Measurements from ENCODE around the gene SH3GL1. TPM values are rescaled to one million over a fixed set of nuclear protein-coding genes. Genes with fewer than 3 reads are reported as not detected.
A peak's percentile ranks its signal among the peaks of the same experiment; 100 is the strongest.
"Not testable (repeated sequence)": the region's sequence is repeated elsewhere in the genome, so short reads cannot be mapped to it uniquely, and the experiment has no call there.

SH3GL1 gene
- total RNA-seq, 2 experiments from 2014 or later = 40.3 to 41.1 TPM

DNA sequence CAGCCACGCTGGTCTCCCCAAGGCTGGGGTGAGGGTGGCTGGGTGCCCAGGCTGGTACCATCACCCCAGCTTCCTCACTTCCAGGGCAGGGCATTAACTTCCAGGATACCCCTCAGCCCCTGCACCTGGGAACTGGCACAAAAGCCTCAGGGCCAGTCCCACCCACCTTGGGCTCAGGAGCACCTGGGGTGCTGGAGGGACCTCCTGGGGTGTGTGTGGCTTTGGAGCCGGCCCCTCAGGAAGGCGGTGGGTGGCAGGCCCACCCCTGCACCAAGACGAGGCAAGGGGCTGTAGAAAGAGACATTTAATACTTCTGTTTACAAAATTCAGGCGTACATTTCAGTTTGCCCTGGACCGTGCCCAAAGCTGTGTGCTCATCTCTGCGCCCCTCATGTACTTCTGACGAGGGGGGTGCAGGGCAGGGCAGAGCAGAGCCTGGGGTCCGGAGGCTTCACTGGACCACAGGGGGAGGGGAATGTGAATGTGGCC lies 40.2 kb downstream of the SH3GL1 start:
- H3K4me3 Mint-ChIP-seq = no peak overlapping the region
- no peaks in the 10 kb centered on the region for H3K36me3 Mint-ChIP-seq
- no peak for DNase-seq
- no peak overlapping the region for H3K27ac Mint-ChIP-seq
- no peaks in the 10 kb centered on the region for H3K9me3 Mint-ChIP-seq
- no peaks in the 10 kb centered on the region for H3K4me1 Mint-ChIP-seq
- H3K27me3 Mint-ChIP-seq = no peaks in the 10 kb centered on the region

DNA sequence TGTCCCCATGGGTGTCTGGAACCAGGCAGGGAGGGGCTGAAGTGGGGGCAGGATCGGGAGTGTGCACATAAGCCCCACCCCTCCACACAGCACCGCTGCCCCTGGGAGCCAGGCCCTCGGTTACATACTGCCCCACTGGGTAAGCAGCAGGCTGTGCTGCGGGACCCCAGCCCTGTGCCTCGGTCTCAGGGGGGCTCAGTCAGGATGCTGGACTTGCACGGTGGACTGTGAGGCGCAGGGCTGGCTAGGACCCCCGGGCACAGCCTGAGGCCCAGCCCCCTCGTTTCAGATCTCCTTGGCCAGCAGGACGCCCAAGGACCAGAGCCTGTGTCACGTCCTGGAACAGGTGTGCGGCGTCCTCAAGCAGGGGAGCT lies 40.7 kb downstream of the SH3GL1 start:
- no peaks in the 10 kb centered on the region for H3K36me3 Mint-ChIP-seq

DNA sequence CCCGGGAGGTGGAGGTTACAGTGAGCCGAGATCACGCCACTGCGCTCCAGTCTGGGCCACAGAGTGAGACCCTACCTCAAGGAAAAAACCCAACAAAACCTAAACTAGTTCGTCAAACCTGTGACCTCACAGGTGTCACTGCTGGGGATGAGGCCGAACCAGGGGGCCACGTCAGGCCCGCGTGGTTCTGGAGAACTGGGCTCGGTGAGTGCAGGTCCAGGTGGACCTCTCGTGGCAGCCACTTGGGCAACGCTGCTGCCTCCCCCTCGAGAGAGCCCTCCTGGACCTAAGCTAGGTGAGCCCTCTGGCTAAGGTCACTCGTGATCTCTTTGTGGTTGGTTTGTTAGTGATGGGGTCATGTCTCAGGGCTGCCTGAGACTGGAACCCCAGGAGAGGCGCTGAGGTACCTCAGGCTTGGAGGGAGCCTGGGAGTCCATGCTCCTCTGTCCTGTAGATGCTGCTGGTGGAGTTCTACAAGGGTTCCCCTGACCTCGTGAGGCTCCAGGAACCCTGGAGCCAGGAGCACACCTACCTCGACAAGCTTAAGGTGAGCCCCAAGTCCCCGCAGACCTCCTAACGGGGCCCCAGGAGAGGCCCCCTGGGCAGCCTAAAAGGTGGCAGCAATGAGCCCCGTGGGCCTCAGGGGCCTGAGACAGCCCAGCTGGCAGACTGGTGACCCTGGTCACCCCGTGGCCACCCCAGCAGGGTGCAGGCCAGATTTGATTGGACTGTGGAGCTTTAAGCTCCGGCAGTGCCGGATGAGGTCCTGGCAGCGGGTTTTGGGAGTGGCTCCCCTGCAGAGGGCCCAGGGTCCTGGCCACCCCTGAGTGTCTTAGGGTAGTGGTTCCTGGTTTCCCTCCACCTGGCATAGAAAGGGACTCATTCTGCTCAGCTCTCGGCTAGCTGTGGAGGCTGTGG lies 41.4 kb downstream of the SH3GL1 start:
- Mint-ChIP-seq H3K9me3 (no peaks in the 10 kb centered on the region), H3K36me3 (peaks cover 1% of the 10 kb centered on the region)

More for the DNA sequence above, 40.7 kb downstream of the SH3GL1 start:
- Mint-ChIP-seq H3K4me3 (no peak overlapping the region), H3K4me1 (no peaks in the 10 kb centered on the region), H3K27ac (no peak overlapping the region), H3K27me3 (no peaks in the 10 kb centered on the region), H3K9me3 (no peaks in the 10 kb centered on the region)
- no peak for DNase-seq

DNA sequence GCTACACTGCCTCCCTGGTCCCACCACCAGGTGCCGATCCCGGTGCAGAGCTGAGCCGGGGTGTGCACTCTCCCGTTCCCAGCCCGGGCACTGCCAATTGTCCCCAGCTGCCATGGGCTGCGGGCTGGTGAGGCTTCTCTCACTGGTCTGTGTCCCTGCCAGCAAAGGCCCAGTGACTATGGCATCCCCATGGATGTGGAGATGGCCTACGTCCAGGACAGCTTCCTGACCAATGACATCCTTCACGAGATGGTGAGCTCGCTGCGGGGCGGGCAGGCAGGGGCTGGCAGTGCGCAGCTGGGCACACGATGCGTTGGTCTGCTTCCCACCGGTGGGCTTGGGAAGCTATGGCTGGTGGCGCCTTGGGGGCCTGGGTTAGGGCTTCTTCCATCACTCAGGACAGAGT lies 42.4 kb downstream of the SH3GL1 start:
- Mint-ChIP-seq H3K27ac (peak overlapping the region; percentile 34), H3K9me3 (no peaks in the 10 kb centered on the region), H3K4me3 (no peak overlapping the region), H3K36me3 (peaks cover 1% of the 10 kb centered on the region), H3K4me1 (no peaks in the 10 kb centered on the region), H3K27me3 (no peaks in the 10 kb centered on the region)
- no peak for DNase-seq

More for the DNA sequence above, 41.4 kb downstream of the SH3GL1 start:
- Mint-ChIP-seq H3K4me1 (no peaks in the 10 kb centered on the region), H3K27ac (no peak overlapping the region), H3K4me3 (no peak overlapping the region), H3K27me3 (no peaks in the 10 kb centered on the region)
- DNase-seq = no peak

DNA sequence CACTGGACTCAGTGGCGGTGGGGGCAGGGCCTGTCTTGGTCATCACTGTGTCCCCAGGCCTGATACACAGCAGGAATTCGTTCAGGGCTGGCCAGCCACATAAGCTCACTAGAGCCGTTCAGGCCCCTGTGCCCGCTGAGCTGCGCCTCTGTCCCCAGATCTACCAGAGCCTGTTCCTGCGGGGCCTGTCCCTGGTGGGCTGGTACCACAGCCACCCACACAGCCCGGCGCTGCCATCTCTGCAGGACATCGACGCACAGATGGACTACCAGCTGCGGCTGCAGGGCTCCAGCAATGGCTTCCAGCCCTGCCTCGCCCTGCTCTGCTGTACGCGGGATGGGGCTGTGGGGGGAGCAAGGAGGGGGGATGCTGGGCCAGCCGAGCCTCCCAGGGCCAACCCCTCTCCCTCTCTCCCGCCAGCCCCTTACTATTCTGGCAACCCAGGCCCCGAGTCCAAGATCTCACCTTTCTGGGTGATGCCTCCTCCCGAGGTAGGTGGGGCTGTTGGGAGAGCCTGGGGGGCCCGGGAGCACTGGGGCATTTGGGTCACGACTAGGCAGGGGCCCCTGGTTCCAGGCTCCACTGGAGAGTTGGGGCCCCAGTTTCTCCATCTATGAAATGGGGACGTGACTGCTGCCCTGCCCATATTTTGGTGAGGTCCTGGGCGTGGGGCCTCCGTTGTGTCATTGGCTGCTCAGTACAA lies 43.1 kb downstream of the SH3GL1 start:
- Mint-ChIP-seq H3K27ac (no peak overlapping the region), H3K36me3 (peaks cover 3% of the 10 kb centered on the region)

DNA sequence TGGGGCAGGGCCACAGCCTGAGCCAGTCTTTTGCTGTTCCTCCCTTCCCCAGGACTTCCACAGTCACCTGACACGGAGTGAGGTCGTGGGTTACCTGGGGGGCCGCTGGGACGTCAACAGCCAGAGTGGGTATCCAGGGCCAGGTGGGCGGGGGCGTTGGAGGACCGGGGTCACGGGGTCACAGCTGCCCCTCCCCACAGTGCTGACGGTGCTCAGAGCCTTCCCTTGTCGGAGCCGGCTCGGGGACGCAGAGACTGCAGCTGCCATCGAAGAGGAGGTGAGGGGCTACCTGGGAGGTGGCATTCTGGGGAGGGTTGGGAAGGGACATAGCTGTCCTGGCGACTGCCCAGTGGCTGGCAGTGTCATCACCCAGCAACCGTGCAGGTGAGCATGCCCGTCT lies 45.5 kb downstream of the SH3GL1 start:
- no peaks in the 10 kb centered on the region for H3K9me3 Mint-ChIP-seq
- H3K27ac Mint-ChIP-seq = no peak overlapping the region
- H3K36me3 Mint-ChIP-seq = peaks cover 3% of the 10 kb centered on the region
- no peaks in the 10 kb centered on the region for H3K27me3 Mint-ChIP-seq
- H3K4me1 Mint-ChIP-seq = no peaks in the 10 kb centered on the region
- no peak overlapping the region for H3K4me3 Mint-ChIP-seq
- DNase-seq = no peak

More for the DNA sequence above, 43.1 kb downstream of the SH3GL1 start:
- no peak for DNase-seq
- no peaks in the 10 kb centered on the region for H3K4me1 Mint-ChIP-seq
- no peaks in the 10 kb centered on the region for H3K9me3 Mint-ChIP-seq
- no peak overlapping the region for H3K4me3 Mint-ChIP-seq
- H3K27me3 Mint-ChIP-seq = no peaks in the 10 kb centered on the region

DNA sequence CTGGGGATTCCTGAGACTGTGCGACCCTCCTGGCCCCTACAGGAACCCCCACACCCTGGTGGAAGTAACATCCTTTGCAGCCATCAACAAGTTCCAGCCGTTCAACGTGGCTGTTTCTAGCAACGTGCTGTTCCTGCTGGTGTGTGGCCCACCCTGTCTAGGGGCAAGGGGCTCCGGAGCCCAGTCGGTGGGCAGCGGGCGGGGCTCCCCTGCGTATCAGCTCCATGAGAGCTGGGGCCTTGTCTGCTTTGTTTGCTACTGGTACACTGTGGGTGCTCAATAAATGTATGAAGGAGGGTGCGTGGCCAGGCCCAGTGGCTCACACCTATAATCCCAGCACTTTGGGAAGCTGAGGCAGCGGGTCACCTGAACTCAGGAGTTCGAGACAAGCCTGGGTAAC lies 46.1 kb downstream of the SH3GL1 start:
- Mint-ChIP-seq H3K4me3 (no peak overlapping the region), H3K27me3 (no peaks in the 10 kb centered on the region), H3K4me1 (no peaks in the 10 kb centered on the region), H3K27ac (no peak overlapping the region), H3K9me3 (no peaks in the 10 kb centered on the region), H3K36me3 (peaks cover 3% of the 10 kb centered on the region)
- DNase-seq = no peak

DNA sequence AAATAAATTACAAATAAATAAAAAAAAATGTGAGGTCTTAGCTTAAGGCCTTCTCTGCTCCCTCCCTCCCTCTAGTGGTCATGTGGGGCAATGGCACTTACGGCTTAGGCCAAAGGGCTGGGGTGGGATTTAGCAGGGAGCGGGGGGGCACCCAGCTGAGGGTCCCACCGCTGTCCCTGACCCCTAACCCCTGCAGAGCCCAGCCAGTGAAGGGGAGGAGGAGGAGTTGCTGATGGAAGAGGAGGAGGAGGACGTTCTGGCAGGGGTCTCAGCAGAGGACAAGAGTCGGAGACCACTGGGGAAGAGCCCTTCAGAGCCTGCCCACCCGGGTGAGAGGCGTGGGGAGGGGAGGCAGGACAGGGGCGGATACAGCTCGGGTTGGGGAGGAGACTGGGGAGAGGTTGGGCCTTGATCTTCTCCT lies 47.6 kb downstream of the SH3GL1 start:
- H3K9me3 Mint-ChIP-seq = no peaks in the 10 kb centered on the region
- no peaks in the 10 kb centered on the region for H3K4me1 Mint-ChIP-seq
- H3K36me3 Mint-ChIP-seq = peaks cover 3% of the 10 kb centered on the region
- no peaks in the 10 kb centered on the region for H3K27me3 Mint-ChIP-seq
- H3K4me3 Mint-ChIP-seq = no peak overlapping the region
- peak; percentile 60 for DNase-seq
- peak overlapping the region; percentile 70 for H3K27ac Mint-ChIP-seq

DNA sequence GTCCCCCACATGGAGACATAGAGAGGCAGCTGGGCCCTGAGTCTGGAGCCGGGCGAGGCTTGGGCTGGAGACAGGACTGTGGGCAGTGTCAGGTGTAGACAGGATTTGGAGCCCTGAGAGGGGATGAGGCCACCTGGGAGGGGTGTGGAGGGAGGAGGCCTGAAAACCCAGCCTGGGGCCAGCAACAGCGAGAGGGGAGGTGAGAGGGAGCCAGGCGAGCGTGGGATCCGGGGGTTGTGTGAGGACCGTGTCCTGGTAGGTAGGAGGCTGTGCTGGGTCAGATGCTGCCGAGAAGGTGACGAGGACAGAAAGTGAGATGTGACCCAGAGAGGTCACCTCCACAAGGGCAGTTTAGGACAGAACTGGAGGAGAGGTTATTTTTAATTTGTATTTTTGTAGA lies 49.6 kb downstream of the SH3GL1 start:
- Mint-ChIP-seq H3K27ac (no peak overlapping the region), H3K9me3 (no peaks in the 10 kb centered on the region), H3K27me3 (no peaks in the 10 kb centered on the region), H3K4me1 (no peaks in the 10 kb centered on the region), H3K36me3 (peaks cover 10% of the 10 kb centered on the region), H3K4me3 (no peak overlapping the region)
- no peak for DNase-seq

DNA sequence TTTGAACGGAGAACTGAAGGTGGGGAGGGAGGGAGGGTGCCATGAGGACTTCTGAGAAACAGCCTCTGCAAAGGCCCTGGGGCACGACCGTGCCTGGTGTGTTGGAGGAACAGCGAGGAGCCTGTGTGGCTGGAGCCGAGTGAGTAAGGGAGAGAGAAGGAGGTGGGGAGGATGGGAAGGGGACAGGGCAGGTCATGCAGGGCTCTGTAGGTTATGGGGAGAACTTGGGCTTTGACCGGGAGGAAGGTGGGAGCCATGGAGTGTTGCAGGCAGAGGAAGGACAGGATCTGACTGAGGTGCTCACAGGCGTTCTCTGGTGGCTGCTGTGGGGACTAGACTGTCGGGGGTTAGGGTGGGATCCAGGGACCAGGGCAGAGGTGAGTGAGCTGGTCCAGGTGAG lies 50.2 kb downstream of the SH3GL1 start:
- Mint-ChIP-seq H3K36me3 (peaks cover 10% of the 10 kb centered on the region), H3K4me3 (no peak overlapping the region), H3K27ac (no peak overlapping the region), H3K9me3 (no peaks in the 10 kb centered on the region), H3K4me1 (peaks cover 4% of the 10 kb centered on the region), H3K27me3 (no peaks in the 10 kb centered on the region)
- no peak for DNase-seq

DNA sequence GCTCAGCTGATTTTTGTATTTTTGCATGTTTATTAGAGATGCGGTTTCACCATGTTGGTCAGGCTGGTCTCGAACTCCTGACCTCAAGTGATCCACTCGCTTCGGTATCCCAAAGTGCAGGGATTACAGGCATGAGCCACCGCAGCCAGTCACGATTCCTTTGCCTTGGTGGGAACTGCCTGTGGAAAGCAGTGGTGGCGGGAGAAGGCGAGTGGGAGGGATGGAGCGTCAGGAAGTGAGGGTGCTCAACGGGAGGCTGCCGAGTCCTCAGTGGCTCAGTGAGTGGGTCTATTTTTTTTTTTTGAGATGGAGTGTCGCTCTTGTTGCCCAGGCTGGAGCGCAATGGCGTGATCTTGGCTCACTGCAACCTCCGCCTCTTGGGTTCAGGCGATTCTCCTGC lies 51.1 kb downstream of the SH3GL1 start:
- peak overlapping the region; percentile 61 for H3K27ac Mint-ChIP-seq
- not testable (repeated sequence) for H3K9me3 Mint-ChIP-seq, H3K36me3 Mint-ChIP-seq, H3K4me3 Mint-ChIP-seq, H3K27me3 Mint-ChIP-seq, DNase-seq, H3K4me1 Mint-ChIP-seq

DNA sequence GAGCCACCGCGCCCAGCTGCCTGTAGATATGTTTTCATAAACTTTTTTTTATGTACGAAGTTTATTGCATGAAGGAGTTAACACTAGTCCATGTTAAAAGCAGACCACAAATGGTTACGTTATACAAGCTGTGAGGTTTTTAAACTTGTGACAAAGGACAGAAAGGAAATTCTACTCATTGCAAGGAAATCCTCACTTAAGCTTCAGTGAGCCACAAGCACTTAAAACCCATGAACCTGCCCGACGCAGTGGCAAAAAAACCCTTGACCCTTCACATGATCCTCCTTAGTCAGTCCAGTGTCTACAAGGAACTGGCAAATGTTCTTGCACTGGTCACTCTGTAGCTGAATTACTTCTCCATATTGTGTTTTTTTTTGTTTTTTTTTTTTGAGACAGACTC lies 52.8 kb downstream of the SH3GL1 start:
- no peak for DNase-seq
- no peaks in the 10 kb centered on the region for H3K27me3 Mint-ChIP-seq
- H3K27ac Mint-ChIP-seq = no peak overlapping the region
- peaks cover 9% of the 10 kb centered on the region for H3K4me1 Mint-ChIP-seq
- peaks cover 8% of the 10 kb centered on the region for H3K36me3 Mint-ChIP-seq
- H3K9me3 Mint-ChIP-seq = no peaks in the 10 kb centered on the region
- no peak overlapping the region for H3K4me3 Mint-ChIP-seq

DNA sequence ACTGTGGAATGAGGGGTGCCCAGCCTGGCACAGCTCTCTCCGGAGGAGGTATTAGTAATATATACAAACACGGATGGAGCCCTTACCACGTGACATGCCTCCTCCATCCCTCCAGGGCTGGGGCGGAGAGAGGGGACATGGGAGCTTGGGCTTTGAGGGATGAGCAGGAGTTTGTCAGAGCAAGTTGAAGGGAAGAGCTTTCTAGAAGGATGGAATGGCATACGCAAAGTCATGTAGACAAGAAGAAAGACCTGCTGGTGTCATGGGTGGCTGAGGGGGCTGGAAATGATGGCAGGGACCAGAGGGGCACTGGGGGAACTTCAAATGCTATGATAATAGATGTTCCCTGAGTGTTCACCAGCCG lies 54.3 kb downstream of the SH3GL1 start:
- H3K9me3 Mint-ChIP-seq = no peaks in the 10 kb centered on the region

DNA sequence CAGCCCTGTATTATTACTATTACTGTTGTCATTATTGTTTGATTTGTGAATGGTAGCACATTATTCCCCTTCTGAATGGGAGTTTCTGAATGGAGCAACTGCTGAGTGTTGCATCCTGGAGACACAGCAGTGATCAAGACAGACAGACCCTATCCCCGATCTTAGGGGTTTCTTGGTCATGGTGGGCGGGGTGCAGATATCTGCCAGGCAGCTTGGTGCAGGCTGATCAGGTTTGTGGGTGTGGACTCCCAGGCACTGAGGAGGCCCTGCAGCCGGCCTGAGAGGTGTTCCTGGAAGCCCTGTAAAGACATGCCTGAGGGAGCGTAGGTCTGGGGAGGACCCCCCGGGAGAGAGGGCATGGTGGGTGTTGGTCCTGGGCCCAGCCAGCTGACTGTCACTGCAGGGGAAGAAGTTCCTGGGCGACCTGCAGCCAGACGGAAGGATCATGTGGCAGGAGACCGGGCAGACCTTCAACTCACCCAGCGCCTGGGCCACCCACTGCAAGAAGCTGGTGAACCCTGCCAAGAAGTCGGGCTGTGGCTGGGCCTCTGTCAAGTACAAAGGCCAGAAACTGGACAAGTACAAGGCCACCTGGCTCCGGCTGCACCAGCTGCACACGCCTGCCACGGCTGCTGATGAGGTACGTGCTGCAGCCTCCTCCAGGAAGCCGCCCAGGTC lies 54.9 kb downstream of the SH3GL1 start:
- H3K27ac Mint-ChIP-seq = no peak overlapping the region
- peaks cover 8% of the 10 kb centered on the region for H3K36me3 Mint-ChIP-seq
- DNase-seq = no peak
- H3K9me3 Mint-ChIP-seq = no peaks in the 10 kb centered on the region
- H3K4me3 Mint-ChIP-seq = peak overlapping the region; percentile 25
- H3K27me3 Mint-ChIP-seq = no peaks in the 10 kb centered on the region
- peaks cover 12% of the 10 kb centered on the region for H3K4me1 Mint-ChIP-seq

More for the DNA sequence above, 54.3 kb downstream of the SH3GL1 start:
- H3K27me3 Mint-ChIP-seq = no peaks in the 10 kb centered on the region
- H3K4me1 Mint-ChIP-seq = peaks cover 12% of the 10 kb centered on the region
- no peak for DNase-seq
- H3K36me3 Mint-ChIP-seq = peaks cover 8% of the 10 kb centered on the region
- no peak overlapping the region for H3K4me3 Mint-ChIP-seq
- no peak overlapping the region for H3K27ac Mint-ChIP-seq

All from activated naive CD8-positive, alpha-beta T cell treated with anti-CD3 and anti-CD28 coated beads for 36 hours (primary cell).